Raji (cell line): ENCODE results near the gene MS4A5.

Source experiments
- POLR2A ChIP-seq: IDR thresholded peaks from 2 replicates; pipeline ENCODE4 v1.6.1; 2011; ENCODE audit warnings: low read depth, low read length, control low read depth; ENCODE audit not compliant: insufficient read depth

MS4A5 gene

GRCh38 chr11:60455531-60456042 is 26.2 kb downstream of the MS4A5 start, which contains the start of gene MS4A1:
Gene MS4A1, plus strand, starts transcription at chr11:60455847. Its CDS starts 6,528 bp downstream, at chr11:60462375.
- TF ChIP-seq POLR2A = peak; percentile 93

- TF ChIP-seq POLR2A = peak; percentile 67
These were observed 28.2 kb downstream of the MS4A5 start for GRCh38 chr11:60457576-60457975.

- no peak for TF ChIP-seq POLR2A
These were observed 30.0 kb downstream of the MS4A5 start for GRCh38 chr11:60459345-60459744.

- TF ChIP-seq POLR2A = no peak
These were observed 39.5 kb downstream of the MS4A5 start for GRCh38 chr11:60468829-60469228.

GRCh38 chr11:60469723-60470122 is 40.4 kb downstream of the MS4A5 start:
- TF ChIP-seq POLR2A = no peak

GRCh38 chr11:60477035-60477445 is 47.7 kb downstream of the MS4A5 start:
- TF ChIP-seq POLR2A = no peak

GRCh38 chr11:60482361-60482760 is 53.0 kb downstream of the MS4A5 start:
- 0 out of 2 replicates have a peak, but pooled peaks have one; percentile 25 for TF ChIP-seq POLR2A

- no peak for TF ChIP-seq POLR2A
These were observed 56.6 kb downstream of the MS4A5 start for GRCh38 chr11:60485987-60486386.

- no peak for TF ChIP-seq POLR2A
These were observed 63.2 kb downstream of the MS4A5 start, which contains the start of gene MS4A12 for GRCh38 chr11:60492488-60493009. Gene MS4A12, plus strand, starts transcription at chr11:60492778. Its CDS starts 4,541 bp downstream, at chr11:60497319.

GRCh38 chr11:60493454-60493853 is 64.1 kb downstream of the MS4A5 start:
- TF ChIP-seq POLR2A = no peak
